Large intestine (tissue), 3 donors: ENCODE results near the gene MATCAP1. TPM values are rescaled to one million over a fixed set of nuclear protein-coding genes. Genes with fewer than 3 reads are reported as not detected.

Experiments
- DNase-seq, 2 donors: peaks; one replicate each; pipeline versions ENCODE4 v3.0.0 to v3.0.0-alpha.2; 2013
- H3K27ac ChIP-seq: one replicate; pipeline ENCODE4 v1.5.1; 2013; ENCODE audit warnings: low read length
- H3K27me3 ChIP-seq: 2 replicates; pipeline ENCODE4 v1.6.1; 2013; ENCODE audit warnings: low read length; ENCODE audit not compliant: control insufficient read depth, insufficient read depth
- H3K36me3 ChIP-seq: 2 replicates; pipeline ENCODE4 v1.6.1; 2013; ENCODE audit warnings: low read length; ENCODE audit not compliant: control insufficient read depth, insufficient read depth
- H3K4me1 ChIP-seq: one replicate; pipeline ENCODE4 v1.6.1; 2013; ENCODE audit warnings: low read length; ENCODE audit not compliant: control insufficient read depth, insufficient read depth
- H3K4me3 ChIP-seq: one replicate; pipeline ENCODE4 v1.5.1; 2013; ENCODE audit warnings: low read length
- H3K9me3 ChIP-seq: one replicate; pipeline ENCODE4 v1.6.1; 2013; ENCODE audit warnings: mild to moderate bottlenecking, low read depth, low read length, moderate library complexity; ENCODE audit not compliant: control insufficient read depth
- WGBS: methylation state at CpG from one replicate; pipeline ENCODE4 v1.1.5; 2013; ENCODE audit warnings: low lambda C conversion rate; ENCODE audit not compliant: insufficient coverage; 5-methylcytosine and 5-hydroxymethylcytosine counted together
- polyA plus RNA-seq: library from polyadenylated mRNA; unstranded; fragments of 120-200 nt; gene quantifications from one replicate; pipeline ENCODE4 v1.2.1, GENCODE V29; 2013

Gene MATCAP1
- polyA plus RNA-seq, 1 donor = 29.2 TPM

GRCh38 chr16:67155295-67156142, 28.2 kb downstream of the MATCAP1 start:
- Histone ChIP-seq H3K4me1 (peaks cover 23% of the 10 kb centered on the region), H3K4me3 (no peak overlapping the region), H3K27ac (no peak overlapping the region), H3K36me3 (no peaks in the 10 kb centered on the region), H3K27me3 (peaks cover 79% of the 10 kb centered on the region), H3K9me3 (peaks cover 4% of the 10 kb centered on the region)
- no CpG with 5 or more reads among the region's 74 CpGs for WGBS
- DNase-seq = peak; percentile 71 to 73

GRCh38 chr16:67154578-67155294, 29.0 kb downstream of the MATCAP1 start:
- H3K4me1 ChIP-seq = peaks cover 23% of the 10 kb centered on the region
- peaks cover 5% of the 10 kb centered on the region for H3K9me3 ChIP-seq
- no peak overlapping the region for H3K4me3 ChIP-seq
- H3K27ac ChIP-seq = no peak overlapping the region
- peaks cover 80% of the 10 kb centered on the region for H3K27me3 ChIP-seq
- no CpG with 5 or more reads among the region's 61 CpGs for WGBS
- no peaks in the 10 kb centered on the region for H3K36me3 ChIP-seq
- DNase-seq = no peak

- H3K4me1 ChIP-seq = peaks cover 15% of the 10 kb centered on the region
- H3K36me3 ChIP-seq = peaks cover 13% of the 10 kb centered on the region
- H3K27me3 ChIP-seq = peaks cover 67% of the 10 kb centered on the region
- H3K4me3 ChIP-seq = no peak overlapping the region
- DNase-seq = no peak
- 20% methylated on average over 1 of the region's 8 CpGs for WGBS
- H3K9me3 ChIP-seq = peaks cover 12% of the 10 kb centered on the region
- H3K27ac ChIP-seq = no peak overlapping the region
These were observed 32.2 kb downstream of the MATCAP1 start for GRCh38 chr16:67151431-67152097.

- peaks cover 19% of the 10 kb centered on the region for H3K36me3 ChIP-seq
- peaks cover 11% of the 10 kb centered on the region for H3K4me1 ChIP-seq
- peaks cover 61% of the 10 kb centered on the region for H3K27me3 ChIP-seq
- peak within 1 kb of the TSS; percentile 38 for H3K4me3 ChIP-seq
- DNase-seq = peak in 1 of 2 donors; percentile 74
- H3K9me3 ChIP-seq = peaks cover 12% of the 10 kb centered on the region
- WGBS = no CpG with 5 or more reads among the region's 34 CpGs
- H3K27ac ChIP-seq = peak within 1 kb of the TSS; percentile 73
These were observed 32.8 kb downstream of the MATCAP1 start, which contains the start of gene B3GNT9 for GRCh38 chr16:67150833-67151396. TSS of gene B3GNT9 (minus strand) at chr16:67150998. CDS start at chr16:67150485, 513 bp downstream.

GRCh38 chr16:67150047-67150832, 33.5 kb downstream of the MATCAP1 start:
- H3K36me3 ChIP-seq = peaks cover 26% of the 10 kb centered on the region
- DNase-seq = peak; percentile 54 to 68
- H3K9me3 ChIP-seq = peaks cover 12% of the 10 kb centered on the region
- peaks cover 55% of the 10 kb centered on the region for H3K27me3 ChIP-seq
- no CpG with 5 or more reads among the region's 94 CpGs for WGBS
- H3K27ac ChIP-seq = peak overlapping the region; percentile 73
- H3K4me3 ChIP-seq = peak overlapping the region; percentile 38
- H3K4me1 ChIP-seq = peaks cover 6% of the 10 kb centered on the region

- no CpG with 5 or more reads among the region's 77 CpGs for WGBS
- Histone ChIP-seq H3K9me3 (peaks cover 8% of the 10 kb centered on the region), H3K4me1 (peaks cover 3% of the 10 kb centered on the region), H3K27ac (no peak overlapping the region), H3K36me3 (peaks cover 34% of the 10 kb centered on the region), H3K4me3 (no peak overlapping the region), H3K27me3 (peaks cover 47% of the 10 kb centered on the region)
- no peak for DNase-seq
These were observed 34.3 kb downstream of the MATCAP1 start for GRCh38 chr16:67149276-67150046.

- no peak for DNase-seq
- peaks cover 3% of the 10 kb centered on the region for H3K4me1 ChIP-seq
- H3K9me3 ChIP-seq = peaks cover 8% of the 10 kb centered on the region
- H3K4me3 ChIP-seq = no peak overlapping the region
- no peak overlapping the region for H3K27ac ChIP-seq
- WGBS = no CpG with 5 or more reads among the region's 11 CpGs
- peaks cover 41% of the 10 kb centered on the region for H3K27me3 ChIP-seq
- peaks cover 40% of the 10 kb centered on the region for H3K36me3 ChIP-seq
These were observed 35.0 kb downstream of the MATCAP1 start for GRCh38 chr16:67148656-67149275.

GRCh38 chr16:67148221-67148620, 35.5 kb downstream of the MATCAP1 start:
- DNase-seq = no peak
- Histone ChIP-seq H3K36me3 (peaks cover 43% of the 10 kb centered on the region), H3K4me3 (no peak overlapping the region), H3K27ac (no peak overlapping the region), H3K27me3 (peaks cover 38% of the 10 kb centered on the region), H3K9me3 (peaks cover 8% of the 10 kb centered on the region), H3K4me1 (peaks cover 3% of the 10 kb centered on the region)
- WGBS = no CpG with 5 or more reads among the region's 2 CpGs
